Neuronal stem cell (in vitro differentiated cells): Measurements from ENCODE around the gene MRPS11.

Experiments used
- DNase-seq: peaks from one replicate; pipeline ENCODE4 v3.0.0-alpha.2; 2013; ENCODE audit warnings: low spot score
- H2AFZ ChIP-seq: one replicate; pipeline ENCODE4 v1.6.1; 2013; ENCODE audit warnings: mild to moderate bottlenecking, low read length, inconsistent platforms
- H2AK5ac ChIP-seq: 2 replicates; pipeline ENCODE4 v1.6.1; 2013; ENCODE audit warnings: low read depth, mild to moderate bottlenecking, inconsistent platforms, low read length, moderate library complexity, mixed read lengths
- H2BK120ac ChIP-seq: 2 replicates; pipeline ENCODE4 v1.6.1; 2013; ENCODE audit warnings: low read depth, mild to moderate bottlenecking, inconsistent platforms, low read length, moderate library complexity, mixed read lengths
- H2BK12ac ChIP-seq: one replicate; pipeline ENCODE4 v1.6.1; 2013; ENCODE audit warnings: low read length, inconsistent platforms
- H2BK15ac ChIP-seq: 2 replicates; pipeline ENCODE4 v1.6.1; 2013; ENCODE audit warnings: mild to moderate bottlenecking, low read length, inconsistent platforms, mixed read lengths
- H2BK5ac ChIP-seq: one replicate; pipeline ENCODE4 v1.6.1; 2013; ENCODE audit warnings: inconsistent platforms, mild to moderate bottlenecking, low read length, moderate library complexity
- H3K14ac ChIP-seq: one replicate; pipeline ENCODE4 v1.6.1; 2013; ENCODE audit warnings: low read length, inconsistent platforms
- H3K18ac ChIP-seq: 2 replicates; pipeline ENCODE4 v1.6.1; 2013; ENCODE audit warnings: low read length, inconsistent platforms
- H3K23ac ChIP-seq: 2 replicates; pipeline ENCODE4 v1.6.1; 2013; ENCODE audit warnings: low read depth, mild to moderate bottlenecking, mixed read lengths, low read length, inconsistent platforms; ENCODE audit not compliant: poor library complexity
- H3K27ac ChIP-seq: replicated peaks from 3 replicates; pipeline ENCODE4 v1.5.1; 2013; ENCODE audit warnings: low read length, inconsistent platforms
- H3K27me3 ChIP-seq, 3 experiments: 2 replicates each; pipeline ENCODE4 v1.6.1; 2013; ENCODE audit warnings: low read length in 3 of 3, mild to moderate bottlenecking in 2 of 3, inconsistent platforms in 1 of 3, low read depth in 1 of 3, mixed read lengths in 1 of 3, moderate library complexity in 1 of 3; ENCODE audit not compliant: control insufficient read depth in 3 of 3, insufficient read depth in 3 of 3
- H3K36me3 ChIP-seq, 2 donors: replicated peaks in 1 of 2; 2 replicates each; pipeline ENCODE4 v1.6.1; 2013; ENCODE audit warnings: low read length in 2 of 2; ENCODE audit not compliant: control insufficient read depth in 2 of 2, insufficient read depth in 2 of 2
- H3K4ac ChIP-seq: 2 replicates; pipeline ENCODE4 v1.6.1; 2013; ENCODE audit warnings: inconsistent platforms, mild to moderate bottlenecking, low read length, moderate library complexity
- H3K4me1 ChIP-seq, 2 donors: 1 replicate in 1 of 2; 2 replicates in 1 of 2; pipeline ENCODE4 v1.6.1; 2013; ENCODE audit warnings: low read length in 2 of 2, low read depth in 1 of 2; ENCODE audit not compliant: control insufficient read depth in 2 of 2, insufficient read depth in 1 of 2
- H3K4me2 ChIP-seq: one replicate; pipeline ENCODE4 v1.6.1; 2013; ENCODE audit warnings: mild to moderate bottlenecking, low read length, inconsistent platforms; ENCODE audit not compliant: insufficient read depth, poor library complexity, severe bottlenecking
- H3K4me3 ChIP-seq, 2 donors: 2 replicates each; pipeline ENCODE4 v1.5.1; 2013; ENCODE audit warnings: low read length in 2 of 2, mild to moderate bottlenecking in 2 of 2, inconsistent platforms in 1 of 2, moderate library complexity in 1 of 2
- H3K79me1 ChIP-seq: one replicate; pipeline ENCODE4 v1.6.1; 2013; ENCODE audit warnings: low read depth, mild to moderate bottlenecking, inconsistent platforms, low read length, moderate library complexity
- H3K9ac ChIP-seq: one replicate; pipeline ENCODE4 v1.6.1; 2013; ENCODE audit warnings: mild to moderate bottlenecking, low read depth, low read length, inconsistent platforms; ENCODE audit not compliant: poor library complexity
- H3K9me3 ChIP-seq, 2 donors: replicated peaks in 1 of 2; 2 replicates each; pipeline versions ENCODE3 to v1.6.1; 2013; ENCODE audit warnings: low read length in 2 of 2, mild to moderate bottlenecking in 2 of 2, inconsistent platforms in 1 of 2, low read depth in 1 of 2, mixed read lengths in 1 of 2, moderate library complexity in 1 of 2; ENCODE audit not compliant: control insufficient read depth in 2 of 2, insufficient read depth in 1 of 2
- H4K8ac ChIP-seq: one replicate; pipeline ENCODE4 v1.6.1; 2013; ENCODE audit warnings: low read depth, mild to moderate bottlenecking, inconsistent platforms, low read length, moderate library complexity
- H4K91ac ChIP-seq: one replicate; pipeline ENCODE4 v1.6.1; 2013; ENCODE audit warnings: low read length, low read depth, mild to moderate bottlenecking, inconsistent platforms; ENCODE audit not compliant: poor library complexity
- WGBS, 2 donors: extraction: QIAGEN DNeasy Blood & Tissue Kit; methylation state at CpG; one replicate each; pipeline ENCODE4 v1.1.7; 2013; ENCODE audit warnings: missing lambda C conversion rate in 2 of 2, mixed read lengths in 1 of 2; ENCODE audit not compliant: insufficient read length in 2 of 2, insufficient replicate concordance in 1 of 2; ENCODE audit errors: extremely low coverage in 2 of 2; 5-methylcytosine and 5-hydroxymethylcytosine counted together

The MRPS11 gene

GRCh38 chr15:88428053-88428452 is 39.5 kb upstream of the MRPS11 start:
- H3K79me1 ChIP-seq = no peaks in the 10 kb centered on the region
- no peak overlapping the region for H2BK120ac ChIP-seq
- H2BK12ac ChIP-seq = no peak overlapping the region
- H4K91ac ChIP-seq = no peak overlapping the region
- H3K23ac ChIP-seq = no peak overlapping the region
- H3K27me3 ChIP-seq = peaks cover 0 to 41% (median 0%) of the 10 kb centered on the region in 3 experiments
- no peak overlapping the region for H3K4me3 ChIP-seq
- no peaks in the 10 kb centered on the region for H3K36me3 ChIP-seq
- no peak overlapping the region for H4K8ac ChIP-seq
- H3K18ac ChIP-seq = peak overlapping the region; percentile 49
- H3K27ac ChIP-seq = no peak overlapping the region
- H3K4ac ChIP-seq = no peak overlapping the region
- H2BK15ac ChIP-seq = no peak overlapping the region
- H3K9ac ChIP-seq = no peak overlapping the region
- no peak overlapping the region for H3K4me2 ChIP-seq
- H2AK5ac ChIP-seq = no peak overlapping the region
- H3K14ac ChIP-seq = no peak overlapping the region
- H3K9me3 ChIP-seq = no peaks in the 10 kb centered on the region
- no peak overlapping the region for H2BK5ac ChIP-seq
- no peak overlapping the region for H2AFZ ChIP-seq
- WGBS, 2 donors = no CpG with 5 or more reads among the region's 9 CpGs
- DNase-seq = no peak
- peaks cover 0 to 7% of the 10 kb centered on the region in 2 donors for H3K4me1 ChIP-seq

- H2BK5ac ChIP-seq = no peak overlapping the region
- H3K4me1 ChIP-seq = peaks cover 0 to 8% of the 10 kb centered on the region in 2 donors
- H3K9me3 ChIP-seq = no peaks in the 10 kb centered on the region
- no peak overlapping the region for H3K4ac ChIP-seq
- H3K27ac ChIP-seq = no peak overlapping the region
- H2BK12ac ChIP-seq = no peak overlapping the region
- H3K9ac ChIP-seq = no peak overlapping the region
- H3K79me1 ChIP-seq = no peaks in the 10 kb centered on the region
- no peak overlapping the region for H3K23ac ChIP-seq
- H2BK120ac ChIP-seq = no peak overlapping the region
- H3K18ac ChIP-seq = no peak overlapping the region
- no peak overlapping the region for H4K8ac ChIP-seq
- H2AK5ac ChIP-seq = no peak overlapping the region
- H2AFZ ChIP-seq = no peak overlapping the region
- H4K91ac ChIP-seq = no peak overlapping the region
- WGBS, 2 donors = no CpG with 5 or more reads among the region's 12 CpGs
- H3K14ac ChIP-seq = no peak overlapping the region
- no peak overlapping the region for H3K4me3 ChIP-seq
- DNase-seq = no peak
- no peak overlapping the region for H3K4me2 ChIP-seq
- H2BK15ac ChIP-seq = no peak overlapping the region
- H3K27me3 ChIP-seq = peaks cover 0 to 41% (median 0%) of the 10 kb centered on the region in 3 experiments
- H3K36me3 ChIP-seq = no peaks in the 10 kb centered on the region
These were observed 38.5 kb upstream of the MRPS11 start for GRCh38 chr15:88428805-88429605.

GRCh38 chr15:88430051-88430450 is 37.5 kb upstream of the MRPS11 start:
- Histone ChIP-seq H2AK5ac (no peak overlapping the region), H2AFZ (no peak overlapping the region)

GRCh38 chr15:88431441-88431840 is 36.1 kb upstream of the MRPS11 start:
- Histone ChIP-seq H4K8ac (no peak overlapping the region), H2BK5ac (no peak overlapping the region), H3K36me3 (no peaks in the 10 kb centered on the region), H4K91ac (no peak overlapping the region), H3K4ac (no peak overlapping the region), H3K9me3 (no peaks in the 10 kb centered on the region), H3K4me2 (no peak overlapping the region), H3K4me3 (no peak overlapping the region), H3K4me1 (peaks cover 0 to 10% of the 10 kb centered on the region in 2 donors), H2BK120ac (no peak overlapping the region), H3K79me1 (no peaks in the 10 kb centered on the region), H3K9ac (no peak overlapping the region), H3K14ac (no peak overlapping the region), H3K18ac (peak overlapping the region; percentile 29), H2BK12ac (no peak overlapping the region), H3K27me3 (peaks cover 0 to 34% (median 0%) of the 10 kb centered on the region in 3 experiments), H3K27ac (no peak overlapping the region), H2BK15ac (no peak overlapping the region), H3K23ac (no peak overlapping the region), H2AK5ac (no peak overlapping the region), H2AFZ (no peak overlapping the region)
- WGBS, 2 donors = no CpG with 5 or more reads among the region's 10 CpGs
- DNase-seq = no peak

More at GRCh38 chr15:88430051-88430450, 37.5 kb upstream of the MRPS11 start:
- Histone ChIP-seq H2BK15ac (no peak overlapping the region), H3K79me1 (no peaks in the 10 kb centered on the region), H3K18ac (no peak overlapping the region), H3K4ac (no peak overlapping the region), H3K27me3 (peaks cover 0 to 41% (median 0%) of the 10 kb centered on the region in 3 experiments), H3K4me3 (no peak overlapping the region), H3K36me3 (no peaks in the 10 kb centered on the region), H3K27ac (no peak overlapping the region), H3K4me1 (peaks cover 0 to 8% of the 10 kb centered on the region in 2 donors), H2BK12ac (no peak overlapping the region), H3K9me3 (no peaks in the 10 kb centered on the region), H4K91ac (no peak overlapping the region), H4K8ac (no peak overlapping the region), H2BK5ac (no peak overlapping the region), H3K4me2 (no peak overlapping the region), H2BK120ac (no peak overlapping the region), H3K23ac (no peak overlapping the region), H3K14ac (no peak overlapping the region), H3K9ac (no peak overlapping the region)
- no peak for DNase-seq
